ENCODE data around the gene LPA. TPM values are rescaled to one million over a fixed set of nuclear protein-coding genes. Genes with fewer than 3 reads are reported as not detected.

The LPA gene
- total and polyA plus RNA-seq, 2 of the 8 experiments (the other 6 are each of a cell fraction or from before 2014, with no cell fraction given) = 0.39 TPM; not detected in 1

- TF ChIP-seq CHD7 (IDR thresholded peaks at IDR 0.05; ENCODE audit: insufficient replicate concordance, low read length) (no peak), TAF7 (optimal IDR thresholded peaks at IDR 0.05; ENCODE audit: borderline replicate concordance, low read depth, low read length) (no peak), RNF2 (IDR thresholded peaks at IDR 0.05; ENCODE audit: borderline replicate concordance, low read depth, low read length, missing control alignments, poor library complexity, severe bottlenecking) (no peak), MAX (IDR thresholded peaks at IDR 0.05) (no peak), ATF3 (IDR thresholded peaks at IDR 0.05; ENCODE audit: insufficient read depth, low read depth, low read length) (no peak), BRCA1 (IDR thresholded peaks at IDR 0.05; ENCODE audit: low read depth, low read length) (no peak), CTBP2 (IDR thresholded peaks at IDR 0.05; ENCODE audit: borderline replicate concordance, insufficient read depth, insufficient read length, low read length) (no peak), TEAD4 (IDR thresholded peaks at IDR 0.05; ENCODE audit: low read depth, low read length) (no peak), ZNF274 (IDR thresholded peaks at IDR 0.05; ENCODE audit: borderline replicate concordance, extremely low read depth, low read length) (no peak), CBX8 (IDR thresholded peaks at IDR 0.05; ENCODE audit: borderline replicate concordance, low read depth, low read length) (no peak)
Observed at GRCh38 chr6:160697826-160698225, 33.8 kb upstream of the LPA start (continued).
